Vagina (tissue), 2 donors: ENCODE data around the gene TRIO. TPM values are rescaled to one million over a fixed set of nuclear protein-coding genes. Genes with fewer than 3 reads are reported as not detected.

Experiments
- DNase-seq, 2 donors: peaks; one replicate each; pipeline ENCODE4 v3.0.0-alpha.2; 2017; ENCODE audit errors: extremely low spot score in 2 of 2
- H3K27ac ChIP-seq: fragments of 200-600 bp; sonication (generic); one replicate; pipeline ENCODE4 v1.5.1; 2019
- H3K27me3 ChIP-seq: fragments of 200-600 bp; sonication (generic); one replicate; pipeline ENCODE4 v1.5.1; 2019
- H3K36me3 ChIP-seq, 2 donors: fragments of 200-600 bp; sonication (generic); one replicate each; pipeline ENCODE4 v1.5.1; 2017 to 2019
- H3K4me1 ChIP-seq: fragments of 200-600 bp; sonication (generic); one replicate; pipeline ENCODE4 v1.5.1; 2019
- H3K4me3 ChIP-seq, 2 donors: fragments of 200-600 bp; sonication (generic); 1 replicate in 1 of 2; 2 replicates in 1 of 2; pipeline ENCODE4 v1.5.1; 2016 to 2019
- H3K9me3 ChIP-seq: fragments of 200-600 bp; sonication (generic); one replicate; pipeline ENCODE4 v1.5.1; 2019
- POLR2A ChIP-seq, 2 donors: fragments of 450-650 bp; IDR thresholded peaks; one replicate each; pipeline ENCODE4 v1.6.1; 2017; ENCODE audit warnings: antibody characterized with exemption in 2 of 2, mild to moderate bottlenecking in 2 of 2, moderate library complexity in 2 of 2
- POLR2AphosphoS5 ChIP-seq, 2 donors: sonication (generic); formaldehyde crosslinking; IDR thresholded peaks; one replicate each; pipeline ENCODE4 v1.9.0; 2017; ENCODE audit warnings: antibody characterized with exemption in 2 of 2, mild to moderate bottlenecking in 2 of 2, low read depth in 1 of 2; ENCODE audit not compliant: insufficient read depth in 1 of 2
- intact Hi-C: fragments of 100-400 bp; cut with DNase I; formaldehyde crosslinking; loops from one replicate; pipeline ENCODE4 v1.15.1; 2023
- total RNA-seq: library from RNA; depleted of rRNA; stranded (reverse); fragments of >200 nt; gene quantifications from one replicate; pipeline ENCODE4 v1.2.3, GENCODE V29; 2016
- TF ChIP-seq, protein P1 (sequence below), 3 experiments: fragments of 450-650 bp in 2 of 3; fragments of 200-600 bp in 1 of 3; sonication (generic) in 1 of 3; IDR thresholded peaks; one replicate each; pipeline ENCODE4 v1.5.1; 2017 to 2019; ENCODE audit warnings: antibody characterized with exemption in 3 of 3, mild to moderate bottlenecking in 2 of 3, moderate library complexity in 2 of 3

Gene TRIO
- total RNA-seq, 1 donor from 2014 or later = 142 TPM

DNA sequence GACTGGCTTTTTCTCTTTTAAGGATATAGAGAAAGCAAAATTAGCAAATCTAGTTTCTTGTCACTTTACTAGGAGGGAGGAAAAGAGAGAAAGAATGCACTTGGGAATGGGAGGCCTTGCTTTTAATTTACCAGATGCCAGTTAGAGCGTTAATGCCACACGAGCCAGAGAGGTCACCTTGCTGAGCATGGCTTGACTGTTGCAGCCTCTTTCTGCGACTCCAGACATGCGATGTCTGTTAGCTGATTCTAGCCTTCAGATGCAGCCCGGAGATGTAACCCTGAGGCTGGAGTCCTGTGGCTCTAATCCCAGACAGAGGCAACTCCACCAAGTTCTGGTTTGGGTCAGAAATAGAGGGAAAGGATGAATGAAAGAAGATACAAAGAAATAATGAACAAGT is 152.5 kb downstream of the TRIO start:
- intact Hi-C loops = no loop called here
- no peak for DNase-seq
- H3K9me3 ChIP-seq = no peaks in the 10 kb centered on the region
- no peak for TF ChIP-seq POLR2AphosphoS5 (IDR thresholded peaks at IDR 0.05; ENCODE audit: insufficient read depth in 1 of 2, low read depth in 1 of 2)
- TF ChIP-seq POLR2A (IDR thresholded peaks at IDR 0.05) = no peak
- TF ChIP-seq, protein P1, sequence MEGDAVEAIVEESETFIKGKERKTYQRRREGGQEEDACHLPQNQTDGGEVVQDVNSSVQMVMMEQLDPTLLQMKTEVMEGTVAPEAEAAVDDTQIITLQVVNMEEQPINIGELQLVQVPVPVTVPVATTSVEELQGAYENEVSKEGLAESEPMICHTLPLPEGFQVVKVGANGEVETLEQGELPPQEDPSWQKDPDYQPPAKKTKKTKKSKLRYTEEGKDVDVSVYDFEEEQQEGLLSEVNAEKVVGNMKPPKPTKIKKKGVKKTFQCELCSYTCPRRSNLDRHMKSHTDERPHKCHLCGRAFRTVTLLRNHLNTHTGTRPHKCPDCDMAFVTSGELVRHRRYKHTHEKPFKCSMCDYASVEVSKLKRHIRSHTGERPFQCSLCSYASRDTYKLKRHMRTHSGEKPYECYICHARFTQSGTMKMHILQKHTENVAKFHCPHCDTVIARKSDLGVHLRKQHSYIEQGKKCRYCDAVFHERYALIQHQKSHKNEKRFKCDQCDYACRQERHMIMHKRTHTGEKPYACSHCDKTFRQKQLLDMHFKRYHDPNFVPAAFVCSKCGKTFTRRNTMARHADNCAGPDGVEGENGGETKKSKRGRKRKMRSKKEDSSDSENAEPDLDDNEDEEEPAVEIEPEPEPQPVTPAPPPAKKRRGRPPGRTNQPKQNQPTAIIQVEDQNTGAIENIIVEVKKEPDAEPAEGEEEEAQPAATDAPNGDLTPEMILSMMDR (IDR thresholded peaks at IDR 0.05) = no peak
- peaks cover 14% of the 10 kb centered on the region for H3K4me1 ChIP-seq
- no peaks in the 10 kb centered on the region for H3K27me3 ChIP-seq
- H3K27ac ChIP-seq = no peak overlapping the region
- no peak overlapping the region for H3K4me3 ChIP-seq
- peaks cover 0 to 19% of the 10 kb centered on the region in 2 donors for H3K36me3 ChIP-seq

DNA sequence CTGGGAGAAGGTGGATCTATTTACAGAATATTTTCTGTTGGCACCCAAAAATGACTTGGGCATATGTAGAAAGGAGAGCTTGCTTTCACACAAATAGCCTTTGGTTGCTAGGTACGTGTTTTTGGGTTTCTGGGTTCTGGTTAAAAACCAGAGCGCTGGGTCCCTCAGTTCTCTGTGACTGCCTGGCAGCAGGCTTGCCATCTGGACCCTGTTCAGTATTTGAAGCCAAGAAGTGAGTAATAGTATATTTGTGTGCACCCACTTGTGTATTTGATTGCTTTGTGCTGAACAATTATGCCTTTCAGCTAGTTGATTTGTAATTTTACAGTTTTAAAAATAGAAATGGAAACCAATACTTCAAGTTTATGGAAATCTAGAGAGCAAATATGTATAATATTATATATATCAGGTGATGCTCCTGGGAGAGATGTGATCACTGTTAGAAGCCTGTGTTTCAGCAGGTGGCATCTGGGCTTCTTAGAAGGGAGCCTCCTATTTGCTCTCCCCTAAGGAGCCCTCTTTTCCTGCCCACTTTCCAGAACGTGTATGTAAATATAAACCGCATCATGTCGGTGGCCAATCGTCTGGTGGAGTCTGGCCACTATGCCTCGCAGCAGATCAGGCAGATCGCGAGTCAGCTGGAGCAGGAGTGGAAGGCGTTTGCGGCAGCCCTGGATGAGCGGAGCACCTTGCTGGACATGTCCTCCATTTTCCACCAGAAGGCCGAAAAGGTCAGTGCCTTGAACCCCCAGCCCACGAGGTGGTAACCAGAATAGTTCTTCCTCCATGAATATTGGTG is 153.6 kb downstream of the TRIO start:
- peak in 1 of 2 donors; percentile 65 for DNase-seq
- Histone ChIP-seq H3K4me1 (peaks cover 14% of the 10 kb centered on the region), H3K4me3 (no peak overlapping the region), H3K9me3 (no peaks in the 10 kb centered on the region), H3K27ac (no peak overlapping the region), H3K27me3 (no peaks in the 10 kb centered on the region), H3K36me3 (peaks cover 0 to 13% of the 10 kb centered on the region in 2 donors)
- intact Hi-C loops = no loop called here
- TF ChIP-seq POLR2A (IDR thresholded peaks at IDR 0.05) (no peak), POLR2AphosphoS5 (IDR thresholded peaks at IDR 0.05; ENCODE audit: insufficient read depth in 1 of 2, low read depth in 1 of 2) (no peak)
- TF ChIP-seq, protein P1 (IDR thresholded peaks at IDR 0.05) = no peak

DNA sequence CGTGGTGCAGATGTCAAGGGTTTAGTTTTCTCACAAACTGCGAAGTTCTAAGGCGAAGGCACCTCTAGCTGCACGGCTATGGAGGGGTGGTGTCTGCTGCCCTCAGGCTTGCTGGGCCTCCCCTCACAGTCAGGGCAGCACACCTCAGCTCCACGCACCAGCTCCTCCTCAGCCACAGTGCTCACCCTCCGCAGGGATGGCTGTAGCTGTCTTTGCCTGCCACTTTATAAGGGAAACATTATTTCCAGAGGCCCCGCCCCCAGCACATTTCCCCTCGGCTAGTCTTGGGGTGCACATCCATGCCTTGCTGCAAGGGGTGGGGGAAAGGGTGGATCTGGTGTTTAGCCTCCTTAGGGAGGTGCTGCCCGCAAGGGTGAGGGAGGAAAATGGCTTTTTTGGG is 154.6 kb downstream of the TRIO start:
- H3K27ac ChIP-seq = no peak overlapping the region
- intact Hi-C loops = no loop called here

DNA sequence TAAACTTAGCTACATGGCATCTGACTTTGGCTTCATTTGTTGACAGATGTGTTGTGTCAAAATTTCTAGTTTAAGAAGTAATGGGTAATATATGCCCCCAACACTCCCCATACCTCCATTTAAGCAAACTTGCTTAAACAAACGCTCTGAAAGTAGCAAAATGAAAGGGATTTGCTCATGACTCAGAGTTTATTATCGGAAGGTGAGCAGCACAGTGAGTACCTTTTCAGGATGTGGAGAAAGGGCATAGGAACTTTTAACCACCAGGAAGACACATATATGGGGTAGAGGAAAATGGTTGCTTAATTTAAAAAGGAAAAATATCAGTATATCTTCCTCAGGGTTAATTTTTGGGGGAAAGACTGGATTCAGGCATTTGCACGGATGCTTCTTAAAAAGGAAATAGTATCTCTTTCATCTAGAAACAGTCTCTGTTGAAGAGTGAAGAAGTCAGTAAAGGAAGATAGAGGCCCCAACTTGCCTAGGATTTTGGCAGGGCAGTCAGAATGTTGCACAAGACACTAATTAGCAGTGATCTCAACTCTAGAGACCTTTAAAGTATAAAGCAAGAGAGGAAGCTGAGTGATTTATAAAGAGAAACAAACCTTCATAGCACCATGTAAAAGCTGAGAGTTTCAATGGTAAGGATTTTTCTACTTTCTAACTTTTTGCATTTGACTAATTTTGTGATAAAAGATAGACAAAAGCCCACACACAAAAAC is 155.1 kb downstream of the TRIO start:
- peak in 1 of 2 donors; percentile 29 for DNase-seq
- no peak for TF ChIP-seq POLR2AphosphoS5 (IDR thresholded peaks at IDR 0.05; ENCODE audit: insufficient read depth in 1 of 2, low read depth in 1 of 2)
- TF ChIP-seq POLR2A (IDR thresholded peaks at IDR 0.05) = no peak
- TF ChIP-seq, protein P1 (IDR thresholded peaks at IDR 0.05) = no peak
- no peaks in the 10 kb centered on the region for H3K9me3 ChIP-seq
- H3K27me3 ChIP-seq = no peaks in the 10 kb centered on the region
- H3K27ac ChIP-seq = no peak overlapping the region
- peaks cover 14% of the 10 kb centered on the region for H3K4me1 ChIP-seq
- H3K36me3 ChIP-seq = peaks cover 0 to 10% of the 10 kb centered on the region in 2 donors
- no peak overlapping the region for H3K4me3 ChIP-seq
- intact Hi-C loops = no loop called here

More for the DNA sequence above, 154.6 kb downstream of the TRIO start:
- Histone ChIP-seq H3K36me3 (peaks cover 0 to 13% of the 10 kb centered on the region in 2 donors), H3K4me1 (peaks cover 14% of the 10 kb centered on the region), H3K4me3 (no peak overlapping the region), H3K27me3 (no peaks in the 10 kb centered on the region), H3K9me3 (no peaks in the 10 kb centered on the region)
- DNase-seq = peak in 1 of 2 donors; percentile 65
- TF ChIP-seq, protein P1 (IDR thresholded peaks at IDR 0.05) = no peak
- no peak for TF ChIP-seq POLR2A (IDR thresholded peaks at IDR 0.05)
- TF ChIP-seq POLR2AphosphoS5 (IDR thresholded peaks at IDR 0.05; ENCODE audit: insufficient read depth in 1 of 2, low read depth in 1 of 2) = no peak
